ENCODE data around the gene DDX55.

- no peak for TF ChIP-seq ZFP41 (CRISPR knock-in tag; IDR thresholded peaks at IDR 0.05; ENCODE audit: borderline replicate concordance)
- no peak for TF ChIP-seq SP1 (IDR thresholded peaks at IDR 0.05)
- no peak for TF ChIP-seq SP1 (CRISPR knock-in tag; IDR thresholded peaks at IDR 0.05)
Measured at GRCh38 chr12:123643911-123644310, 42.0 kb downstream of the DDX55 start.

All from HepG2 (cell line).